NCI-H146 treated with DMSO at 0.1 percent for 48 hours (cell line): Measurements from ENCODE around the gene PARL.

Source experiments
- DNase-seq: peaks from one replicate; lab custom pipeline; 2025; ENCODE audit not compliant: unreplicated experiment; lab: John Stamatoyannopoulos, UW

Gene PARL

GRCh38 chr3:183862610-183863009 is 22.1 kb downstream of the PARL start:
- no peak for DNase-seq

DNA sequence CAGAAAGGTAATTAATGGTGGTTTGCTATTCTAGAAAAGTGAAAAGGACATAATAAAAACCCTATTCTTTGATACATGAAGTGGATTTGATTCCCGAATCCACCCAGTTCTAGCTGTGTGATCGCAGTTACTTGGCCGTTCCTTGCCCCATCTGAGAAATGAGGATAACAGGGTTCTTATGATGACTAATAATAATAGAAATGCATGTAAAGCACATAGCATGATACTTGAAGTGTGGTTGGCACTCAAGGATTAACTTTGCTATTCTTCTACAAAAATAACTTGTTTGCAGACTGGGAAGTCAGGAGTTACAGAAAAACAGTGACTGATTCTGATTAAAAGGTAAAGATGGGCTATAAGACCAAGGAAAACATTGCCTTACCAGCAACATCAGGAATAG is 26.8 kb downstream of the PARL start:
- DNase-seq: no peak

- no peak for DNase-seq
These were observed 30.2 kb downstream of the PARL start for GRCh38 chr3:183854318-183855035.

GRCh38 chr3:183845608-183846288 is 38.9 kb downstream of the PARL start:
- no peak for DNase-seq

GRCh38 chr3:183845090-183845489 is 39.6 kb downstream of the PARL start:
- no peak for DNase-seq

DNA sequence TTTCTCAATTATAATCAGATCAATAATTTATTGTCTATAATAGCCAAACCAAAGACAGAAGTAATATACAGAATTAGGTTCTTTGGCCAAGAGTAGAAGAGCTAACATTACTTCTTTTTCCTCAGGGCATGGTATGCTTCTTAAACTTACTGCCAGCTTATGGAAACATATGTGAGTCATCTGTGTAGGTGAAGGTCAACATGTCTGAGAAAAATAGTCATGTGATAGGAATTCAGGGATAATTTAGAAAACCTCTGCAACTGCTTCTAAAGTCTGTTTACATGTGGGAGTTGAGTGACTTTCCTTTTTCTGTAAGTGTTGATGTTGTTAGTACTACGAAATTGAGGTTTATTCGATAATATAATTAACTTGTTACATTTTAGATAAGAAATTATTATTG is 40.1 kb downstream of the PARL start:
- DNase-seq: no peak

GRCh38 chr3:183839751-183840150 is 44.9 kb downstream of the PARL start:
- no peak for DNase-seq

- no peak for DNase-seq
These were observed 46.8 kb downstream of the PARL start for GRCh38 chr3:183837894-183838293.

GRCh38 chr3:183837390-183837789 is 47.3 kb downstream of the PARL start:
- DNase-seq: no peak

DNA sequence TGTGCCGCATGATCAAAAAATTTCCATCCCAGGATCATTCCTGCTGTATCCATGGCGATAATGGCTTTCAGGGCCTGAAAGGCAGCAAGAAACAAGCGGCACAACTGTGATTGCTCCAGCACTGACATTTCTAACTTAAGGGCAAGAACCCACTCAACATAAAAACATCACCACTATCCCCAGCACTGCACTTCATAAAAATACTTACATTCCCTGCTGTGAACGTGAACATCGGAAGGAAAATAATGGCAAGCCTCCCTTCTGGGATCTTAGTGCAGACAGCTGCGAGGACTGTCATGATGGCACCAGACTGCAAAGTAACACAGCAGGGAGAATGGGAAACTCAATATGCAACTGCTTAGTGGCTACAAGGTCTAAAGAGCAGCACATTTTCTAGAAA is 51.2 kb downstream of the PARL start:
- DNase-seq: no peak

- no peak for DNase-seq
These were observed 54.5 kb downstream of the PARL start for GRCh38 chr3:183830187-183830586.

DNA sequence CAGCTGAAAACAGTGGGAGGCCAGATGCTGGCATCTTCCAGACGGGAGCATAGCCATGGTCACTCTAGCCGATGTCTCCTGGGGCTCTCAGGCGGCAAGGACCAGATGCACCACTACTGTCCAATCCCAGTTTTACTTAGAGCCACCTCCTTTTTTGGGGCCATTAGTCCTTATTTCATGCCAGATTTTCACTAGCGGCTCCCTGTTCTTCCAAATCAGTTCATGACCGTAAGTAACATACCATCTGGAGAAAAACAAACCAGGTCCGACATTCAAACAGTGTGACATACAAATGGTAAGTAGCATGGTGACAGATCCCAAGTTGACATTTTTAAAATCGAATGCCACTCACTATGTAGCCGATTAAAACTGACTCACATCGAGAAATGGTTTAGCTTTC is 55.2 kb downstream of the PARL start:
- no peak for DNase-seq

- DNase-seq: no peak
These were observed 56.2 kb downstream of the PARL start for GRCh38 chr3:183828538-183828870.

- no peak for DNase-seq
These were observed 56.7 kb downstream of the PARL start for GRCh38 chr3:183827809-183828537.

DNA sequence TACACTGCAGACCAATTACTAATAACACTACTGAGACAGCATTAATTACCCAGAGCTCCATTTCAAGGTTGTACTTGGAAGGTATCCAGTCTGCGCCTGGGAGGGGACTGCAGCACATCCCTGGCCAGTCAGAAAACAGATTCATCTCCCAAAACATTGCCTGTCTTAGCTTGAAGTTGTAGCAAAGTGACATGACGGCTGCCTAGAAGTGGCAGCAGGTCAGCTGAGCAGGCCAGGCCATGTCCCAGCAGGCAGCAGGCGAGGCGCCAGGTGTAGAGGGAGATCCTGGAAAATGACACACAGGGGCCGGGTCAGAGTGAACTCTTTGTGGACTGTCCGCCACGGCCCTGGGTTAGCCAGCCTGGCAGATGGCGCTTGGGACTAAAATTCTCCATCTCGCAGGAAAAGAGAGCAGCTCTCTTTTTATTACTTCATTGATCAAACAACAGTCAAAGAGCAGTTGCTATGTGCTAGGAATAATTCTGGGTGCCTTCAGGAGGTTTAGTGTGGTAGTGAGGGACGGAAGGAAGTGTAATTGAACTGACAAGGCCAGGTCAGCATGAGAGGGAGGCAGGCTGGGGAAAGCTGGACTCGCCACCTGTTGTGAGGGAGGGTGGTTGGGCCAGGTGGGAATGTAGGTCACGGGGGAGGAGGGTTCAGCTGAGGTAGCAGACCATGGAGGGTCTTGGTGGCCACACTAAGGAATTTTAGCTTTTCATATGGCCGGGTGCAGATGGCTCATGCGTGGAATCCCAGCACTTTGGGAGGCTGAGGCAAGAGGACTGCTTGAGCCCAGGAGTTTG is 58.0 kb downstream of the PARL start:
- peak; percentile 79 for DNase-seq

- peak; percentile 80 for DNase-seq
These were observed 59.1 kb downstream of the PARL start, which contains the start of gene MAP6D1 for GRCh38 chr3:183825456-183826161. Gene MAP6D1, minus strand, starts transcription at chr3:183825577. Its CDS starts 30 bp downstream, at chr3:183825547.

- DNase-seq: no peak
These were observed 59.8 kb downstream of the PARL start for GRCh38 chr3:183824761-183825455.

GRCh38 chr3:183823963-183824362 is 60.7 kb downstream of the PARL start:
- peak; percentile 75 for DNase-seq

GRCh38 chr3:183822631-183823030 is 62.0 kb downstream of the PARL start:
- DNase-seq: no peak

- DNase-seq: no peak
These were observed 64.8 kb downstream of the PARL start for GRCh38 chr3:183819831-183820230.
